CD4-positive, alpha-beta T cell (primary cell): ENCODE results near the gene CDYL2. TPM values are rescaled to one million over a fixed set of nuclear protein-coding genes. Genes with fewer than 3 reads are reported as not detected.

ENCODE experiments used
- ATAC-seq: fragments of 200-7000 bp; cut with Tn5 transposase; one replicate; pipeline ENCODE4 v1.10.0; 2022; ENCODE audit warnings: mild to moderate bottlenecking; ENCODE audit not compliant: poor library complexity
- CTCF ChIA-PET: fragments of 350-600 bp; sonication (Branson Sonifier 250); formaldehyde crosslinking; loops from one replicate; lab custom pipeline; 2021; ENCODE audit warnings: antibody characterized with exemption, inconsistent platforms; lab: Charles Lee
- POLR2A ChIA-PET: fragments of 350-600 bp; sonication (Branson Sonifier 250); formaldehyde crosslinking; loops from one replicate; lab custom pipeline; 2021; ENCODE audit warnings: antibody characterized with exemption, inconsistent platforms; lab: Charles Lee
- DNase-seq, 14 experiments: peaks; one replicate each; pipeline ENCODE4 v3.0.0-alpha.2; 2013 to 2020; ENCODE audit warnings: mixed read lengths in 2 of 14
- H3K27ac ChIP-seq, 2 donors: one replicate each; pipeline versions ENCODE4 v1.5.1 to v1.7.0; 2013; ENCODE audit warnings: low read length in 2 of 2, low read depth in 1 of 2, mild to moderate bottlenecking in 1 of 2
- H3K27me3 ChIP-seq, 2 experiments: 1 replicate in 1 of 2; 2 replicates in 1 of 2; pipeline versions ENCODE4 v1.6.1 to v1.7.0; 2013; ENCODE audit warnings: low read length in 2 of 2, control low read depth in 1 of 2, mild to moderate bottlenecking in 1 of 2, moderate library complexity in 1 of 2; ENCODE audit not compliant: insufficient read depth in 2 of 2, control insufficient read depth in 1 of 2
- H3K36me3 ChIP-seq: one replicate; pipeline ENCODE4 v1.6.1; 2013; ENCODE audit warnings: low read length, control low read depth; ENCODE audit not compliant: insufficient read depth
- H3K4me1 ChIP-seq: one replicate; pipeline ENCODE4 v1.6.1; 2013; ENCODE audit warnings: low read length, control low read depth; ENCODE audit not compliant: insufficient read depth
- H3K4me3 ChIP-seq: one replicate; pipeline ENCODE4 v1.5.1; 2013; ENCODE audit warnings: mild to moderate bottlenecking, low read length, moderate library complexity
- H3K9me3 ChIP-seq, 2 experiments: 1 replicate in 1 of 2; 2 replicates in 1 of 2; pipeline versions ENCODE4 v1.6.1 to v1.7.0; 2013; ENCODE audit warnings: low read length in 2 of 2, mild to moderate bottlenecking in 2 of 2, control low read depth in 1 of 2, moderate library complexity in 1 of 2; ENCODE audit not compliant: control insufficient read depth in 1 of 2, insufficient read depth in 1 of 2
- H3K27ac Mint-ChIP-seq: one replicate; pipeline ENCODE4 v1.8.0; 2020; ENCODE audit warnings: mixed read lengths
- H3K27me3 Mint-ChIP-seq: one replicate; pipeline ENCODE4 v1.8.0; 2021; ENCODE audit warnings: mixed read lengths
- H3K36me3 Mint-ChIP-seq: one replicate; pipeline ENCODE4 v1.8.0; 2021; ENCODE audit warnings: low read depth, mixed read lengths
- H3K4me1 Mint-ChIP-seq: one replicate; pipeline ENCODE4 v1.8.0; 2021; ENCODE audit warnings: low read depth, mixed read lengths
- H3K4me3 Mint-ChIP-seq: one replicate; pipeline ENCODE4 v1.8.0; 2020; ENCODE audit warnings: mild to moderate bottlenecking, mixed read lengths
- H3K9me3 Mint-ChIP-seq: one replicate; pipeline ENCODE4 v1.8.0; 2020; ENCODE audit warnings: mixed read lengths
- intact Hi-C, 2 experiments: fragments of 100-400 bp; cut with DNase I in 1 of 2; cut with micrococcal nuclease in 1 of 2; formaldehyde crosslinking; loops; one replicate each; pipeline versions ENCODE4 v1.15.1 to v1.9.0; 2023 to 2025; cut with DNase I, micrococcal nuclease
- total RNA-seq, 174 experiments: library from RNA in 2 of 174; stranded (reverse) in 2 of 174; gene quantifications; one replicate each; pipeline ENCODE4 v1.2.3 and lab custom pipeline; 2021 to 2026
- TF ChIP-seq, protein P1 (sequence below): fragments of 200-600 bp; IDR thresholded peaks from one replicate; pipeline ENCODE4 v1.8.0; 2022; ENCODE audit warnings: antibody characterized with exemption, mild to moderate bottlenecking

Gene CDYL2
- total RNA-seq, 2 experiments from 2014 or later: 14.3 to 15.8 TPM

DNA sequence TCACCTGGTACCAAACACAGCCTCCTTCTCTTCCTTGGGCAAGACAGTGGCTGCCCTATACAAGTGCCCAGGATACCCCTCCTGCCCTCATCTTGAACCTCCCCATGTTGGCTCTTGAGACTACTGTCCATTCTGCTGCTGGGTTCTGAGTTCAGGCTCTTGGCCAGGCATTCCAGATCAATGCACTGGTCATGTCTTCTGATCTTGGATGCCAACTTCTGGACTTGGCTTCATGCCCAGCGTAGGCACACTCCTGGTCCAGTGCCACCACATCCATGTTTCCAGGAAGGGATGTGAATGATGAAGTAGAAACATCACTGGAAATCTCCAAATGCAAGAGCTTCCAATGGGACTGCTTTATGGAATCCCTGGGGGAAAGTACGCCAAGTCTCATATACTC, 212.1 kb downstream of the CDYL2 start:
- no peak overlapping the region for H3K4me3 ChIP-seq
- H3K36me3 Mint-ChIP-seq: no peaks in the 10 kb centered on the region
- ChIA-PET CTCF (no interaction called here), POLR2A (interaction anchor here (0.6 to 1.1 kb wide), 2 partner anchors 65 to 301 kb away, joined by 4 to 5 read pairs; no protein-coding TSS in a partner anchor)
- no peaks in the 10 kb centered on the region for H3K9me3 ChIP-seq
- H3K4me1 Mint-ChIP-seq: peaks cover 24% of the 10 kb centered on the region
- ATAC-seq (no peak), DNase-seq (no peak)
- H3K27ac ChIP-seq: no peak overlapping the region
- no peak overlapping the region for H3K27ac Mint-ChIP-seq
- peaks cover 21% of the 10 kb centered on the region for H3K4me1 ChIP-seq
- TF ChIP-seq, protein P1, sequence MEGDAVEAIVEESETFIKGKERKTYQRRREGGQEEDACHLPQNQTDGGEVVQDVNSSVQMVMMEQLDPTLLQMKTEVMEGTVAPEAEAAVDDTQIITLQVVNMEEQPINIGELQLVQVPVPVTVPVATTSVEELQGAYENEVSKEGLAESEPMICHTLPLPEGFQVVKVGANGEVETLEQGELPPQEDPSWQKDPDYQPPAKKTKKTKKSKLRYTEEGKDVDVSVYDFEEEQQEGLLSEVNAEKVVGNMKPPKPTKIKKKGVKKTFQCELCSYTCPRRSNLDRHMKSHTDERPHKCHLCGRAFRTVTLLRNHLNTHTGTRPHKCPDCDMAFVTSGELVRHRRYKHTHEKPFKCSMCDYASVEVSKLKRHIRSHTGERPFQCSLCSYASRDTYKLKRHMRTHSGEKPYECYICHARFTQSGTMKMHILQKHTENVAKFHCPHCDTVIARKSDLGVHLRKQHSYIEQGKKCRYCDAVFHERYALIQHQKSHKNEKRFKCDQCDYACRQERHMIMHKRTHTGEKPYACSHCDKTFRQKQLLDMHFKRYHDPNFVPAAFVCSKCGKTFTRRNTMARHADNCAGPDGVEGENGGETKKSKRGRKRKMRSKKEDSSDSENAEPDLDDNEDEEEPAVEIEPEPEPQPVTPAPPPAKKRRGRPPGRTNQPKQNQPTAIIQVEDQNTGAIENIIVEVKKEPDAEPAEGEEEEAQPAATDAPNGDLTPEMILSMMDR: no peak
- H3K27me3 Mint-ChIP-seq: no peaks in the 10 kb centered on the region
- no peaks in the 10 kb centered on the region for H3K27me3 ChIP-seq
- no peak overlapping the region for H3K4me3 Mint-ChIP-seq
- H3K36me3 ChIP-seq: no peaks in the 10 kb centered on the region
- intact Hi-C loops: no loop called here
- no peaks in the 10 kb centered on the region for H3K9me3 Mint-ChIP-seq

GRCh38 chr16:80591071-80591915, 213.1 kb downstream of the CDYL2 start:
- ATAC-seq (peak; percentile 84), DNase-seq (peak in 7 of 14 experiments; percentile 1 to 80 (median 35))
- H3K9me3 Mint-ChIP-seq: no peaks in the 10 kb centered on the region
- no peaks in the 10 kb centered on the region for H3K36me3 Mint-ChIP-seq
- H3K27ac Mint-ChIP-seq: peak overlapping the region; percentile 13
- H3K4me3 ChIP-seq: peak overlapping the region; percentile 13
- H3K27ac ChIP-seq: no peak overlapping the region
- peak overlapping the region; percentile 17 for H3K4me3 Mint-ChIP-seq
- no peaks in the 10 kb centered on the region for H3K27me3 ChIP-seq
- no peaks in the 10 kb centered on the region for H3K9me3 ChIP-seq
- intact Hi-C loops: loop anchor here in 1 of 2 experiments (1.0 kb wide), 1 partner anchor 11 kb away; no protein-coding TSS in a partner anchor
- peaks cover 24% of the 10 kb centered on the region for H3K4me1 Mint-ChIP-seq
- ChIA-PET POLR2A (interaction anchor here (1.1 to 1.8 kb wide), 6 partner anchors 11 to 208 kb away, joined by 3 to 37 read pairs (median 6); no protein-coding TSS in a partner anchor), CTCF (interaction anchor here (1.1 kb wide), 2 partner anchors 52 to 64 kb away, joined by 3 read pairs; no protein-coding TSS in a partner anchor)
- no peaks in the 10 kb centered on the region for H3K27me3 Mint-ChIP-seq
- TF ChIP-seq, protein P1: no peak
- no peaks in the 10 kb centered on the region for H3K36me3 ChIP-seq
- peaks cover 21% of the 10 kb centered on the region for H3K4me1 ChIP-seq

DNA sequence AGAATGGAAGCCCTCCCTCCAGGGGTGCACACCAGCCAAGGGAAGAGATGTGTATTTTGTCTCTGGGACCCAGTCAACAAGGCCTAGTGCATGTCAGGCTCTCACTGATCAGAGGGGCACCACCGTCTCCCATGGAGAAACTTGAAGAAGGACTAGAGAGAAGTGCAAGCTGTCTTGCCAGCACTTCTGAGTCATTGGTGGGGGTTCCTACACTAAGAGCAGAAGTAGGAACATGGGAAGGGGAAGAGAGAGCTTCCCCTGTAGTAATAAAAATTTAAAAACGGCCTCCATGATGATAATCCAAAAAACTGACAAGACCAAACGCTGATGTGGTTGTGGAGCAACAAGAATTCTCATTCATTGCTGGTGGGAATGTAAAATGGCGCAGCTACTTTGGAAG, 217.3 kb downstream of the CDYL2 start:
- no peaks in the 10 kb centered on the region for H3K36me3 ChIP-seq

More for the DNA sequence above, 217.3 kb downstream of the CDYL2 start:
- no peak for ATAC-seq
- Histone ChIP-seq H3K27ac (no peak overlapping the region), H3K27me3 (no peaks in the 10 kb centered on the region), H3K4me1 (peaks cover 17% of the 10 kb centered on the region), H3K4me3 (no peak overlapping the region), H3K9me3 (no peaks in the 10 kb centered on the region)
- Mint-ChIP-seq H3K4me1 (peaks cover 24% of the 10 kb centered on the region), H3K27ac (no peak overlapping the region), H3K36me3 (no peaks in the 10 kb centered on the region), H3K9me3 (no peaks in the 10 kb centered on the region), H3K4me3 (no peak overlapping the region), H3K27me3 (no peaks in the 10 kb centered on the region)
- intact Hi-C loops: loop anchor here in 1 of 2 experiments (10.0 kb wide), 1 partner anchor 68 kb away; no protein-coding TSS in a partner anchor
- ChIA-PET POLR2A (no interaction called here), CTCF (no interaction called here)
- no peak for DNase-seq
- TF ChIP-seq, protein P1: no peak
